A549 (cell line): Measurements from ENCODE around the gene ARRDC3. TPM values are rescaled to one million over a fixed set of nuclear protein-coding genes. Genes with fewer than 3 reads are reported as not detected.

Experiments used
- ATAC-seq, 2 experiments: fragments of 200-7000 bp in 1 of 2; fragments of >200 bp in 1 of 2; cut with Nextera tagmentation in 1 of 2; cut with Tn5 transposase in 1 of 2; 3 replicates each; pipeline versions ENCODE4 v1.8.0 to v1.9.1; 2018 to 2020; ENCODE audit warnings: mild to moderate bottlenecking in 1 of 2, moderate library complexity in 1 of 2
- CTCF ChIA-PET: fragments of 300-600 bp; sonication (Branson Sonifier 250); formaldehyde crosslinking; extraction: SDS; loops from one replicate; lab custom pipeline; 2021; ENCODE audit warnings: antibody characterized with exemption, inconsistent platforms; lab: Yijun Ruan, JAX
- POLR2A ChIA-PET: fragments of 350-600 bp; formaldehyde crosslinking; extraction: SDS; loops from one replicate; lab custom pipeline; 2021; ENCODE audit warnings: antibody characterized with exemption, inconsistent platforms; lab: Yijun Ruan, JAX
- DNase-seq, 2 experiments: peaks; one replicate each; pipeline versions ENCODE4 v3.0.0 to v3.0.0-alpha.2; 2011 to 2016; ENCODE audit warnings: low read depth in 1 of 2, low spot score in 1 of 2
- FAIRE-seq: peaks from 2 replicates; lab custom pipeline; 2011; peaks lifted over from hg19 to GRCh38; lab: Jason Lieb, UNC
- H3K27ac ChIP-seq, 2 experiments: fragments of >200 bp; sonication (Bioruptor Twin); formaldehyde crosslinking; 3 replicates each; pipeline ENCODE4 v1.5.1; 2016 to 2017
- H3K4me1 ChIP-seq: fragments of >200 bp; sonication (Bioruptor Twin); formaldehyde crosslinking; 3 replicates; pipeline ENCODE4 v1.6.1; 2016
- H3K4me2 ChIP-seq: fragments of >200 bp; sonication (Bioruptor Twin); formaldehyde crosslinking; 3 replicates; pipeline ENCODE4 v1.6.1; 2016
- H3K4me3 ChIP-seq: fragments of >200 bp; sonication (Bioruptor Twin); formaldehyde crosslinking; 3 replicates; pipeline ENCODE4 v1.5.1; 2016
- H3K9me3 ChIP-seq: fragments of >200 bp; sonication (Bioruptor Twin); formaldehyde crosslinking; 3 replicates; pipeline ENCODE4 v1.6.1; 2016
- ATOH8 ChIP-seq: fragments of 250-450 bp; sonication (Bioruptor Pico); IDR thresholded peaks from 2 replicates; pipeline ENCODE4 v1.5.0; 2020; ENCODE audit warnings: low read depth, mild to moderate bottlenecking, moderate library complexity
- CBX8 ChIP-seq: fragments of 200-600 bp; sonication (generic); IDR thresholded peaks from 2 replicates; pipeline ENCODE4 v1.6.1; 2016
- CTCF ChIP-seq: fragments of >200 bp; sonication (Bioruptor Twin); formaldehyde crosslinking; IDR thresholded peaks from 3 replicates; pipeline ENCODE4 v1.5.1; 2016
- EHMT2 ChIP-seq: fragments of 200-600 bp; sonication (generic); IDR thresholded peaks from 2 replicates; pipeline ENCODE4 v1.6.1; 2016; ENCODE audit warnings: antibody characterized with exemption, low read depth, mild to moderate bottlenecking, moderate library complexity
- FOSB ChIP-seq: fragments of 250-450 bp; sonication (Bioruptor Pico); IDR thresholded peaks from 2 replicates; pipeline ENCODE4 v1.5.0; 2020; ENCODE audit warnings: mild to moderate bottlenecking, moderate library complexity
- FOXS1 ChIP-seq: fragments of 250-450 bp; sonication (Bioruptor Pico); IDR thresholded peaks from 2 replicates; pipeline ENCODE4 v1.5.0; 2020; ENCODE audit warnings: mild to moderate bottlenecking, moderate library complexity
- HEYL ChIP-seq: fragments of 250-450 bp; sonication (Bioruptor Pico); IDR thresholded peaks from 2 replicates; pipeline ENCODE4 v1.8.0; 2021; ENCODE audit warnings: mild to moderate bottlenecking, moderate library complexity
- HMGXB4 ChIP-seq: fragments of 250-450 bp; sonication (Bioruptor Pico); IDR thresholded peaks from 2 replicates; pipeline ENCODE4 v1.5.0; 2021; ENCODE audit warnings: mild to moderate bottlenecking, moderate library complexity, borderline replicate concordance
- MYC ChIP-seq: IDR thresholded peaks from 2 replicates; pipeline ENCODE4 v1.6.1; 2012; ENCODE audit warnings: mild to moderate bottlenecking, inconsistent platforms, low read length, improper control_type of control experiment, borderline replicate concordance
- NFE2L2 ChIP-seq: fragments of 150-350 bp; conservative IDR thresholded peaks from 2 replicates; pipeline ENCODE4 v1.6.1; 2014; ENCODE audit warnings: low read length
- NR3C1 ChIP-seq: fragments of >200 bp; sonication (Bioruptor Twin); formaldehyde crosslinking; IDR thresholded peaks from 3 replicates; pipeline ENCODE4 v1.6.1; 2017
- PHF8 ChIP-seq: fragments of 200-600 bp; sonication (generic); IDR thresholded peaks from 2 replicates; pipeline ENCODE4 v1.6.1; 2016; ENCODE audit warnings: low read depth, mild to moderate bottlenecking, antibody characterized with exemption, moderate library complexity, borderline replicate concordance
- RAD21 ChIP-seq, 2 experiments: fragments of >200 bp in 1 of 2; sonication (Bioruptor Twin) in 1 of 2; formaldehyde crosslinking in 1 of 2; IDR thresholded peaks in 1 of 2; conservative IDR thresholded peaks in 1 of 2; 2 replicates in 1 of 2; 3 replicates in 1 of 2; pipeline ENCODE4 v1.6.1; 2012 to 2018; ENCODE audit warnings: inconsistent platforms in 1 of 2
- RARB ChIP-seq: fragments of 250-450 bp; sonication (Bioruptor Pico); IDR thresholded peaks from 2 replicates; pipeline ENCODE4 v1.8.0; 2021; ENCODE audit warnings: mild to moderate bottlenecking, moderate library complexity
- RCOR1 ChIP-seq: fragments of 150-350 bp; IDR thresholded peaks from 2 replicates; pipeline ENCODE4 v1.6.1; 2014; ENCODE audit warnings: antibody characterized with exemption, low read length, low read depth
- RFX5 ChIP-seq: fragments of 450-650 bp; IDR thresholded peaks from 2 replicates; pipeline ENCODE4 v1.7.1; 2014; ENCODE audit warnings: antibody characterized with exemption, mild to moderate bottlenecking, moderate library complexity
- SMC3 ChIP-seq: fragments of >200 bp; sonication (Bioruptor Twin); formaldehyde crosslinking; IDR thresholded peaks from 3 replicates; pipeline ENCODE4 v1.6.1; 2018; ENCODE audit warnings: inconsistent platforms
- TP53 ChIP-seq: fragments of 250-450 bp; sonication (Bioruptor Pico); IDR thresholded peaks from 2 replicates; pipeline ENCODE4 v1.5.0; 2021; ENCODE audit warnings: mild to moderate bottlenecking, moderate library complexity
- ZC3H11A ChIP-seq: fragments of 450-650 bp; IDR thresholded peaks from 2 replicates; pipeline ENCODE4 v1.6.1; 2014; ENCODE audit warnings: antibody characterized with exemption, mild to moderate bottlenecking
- ZFP36 ChIP-seq: fragments of 450-650 bp; IDR thresholded peaks from 2 replicates; pipeline ENCODE4 v1.6.1; 2014; ENCODE audit warnings: borderline replicate concordance; ENCODE audit not compliant: partially characterized antibody
- ZNF302 ChIP-seq: fragments of 250-450 bp; sonication (Bioruptor Pico); IDR thresholded peaks from 2 replicates; pipeline ENCODE4 v1.9.0; 2021; ENCODE audit warnings: inconsistent platforms, mild to moderate bottlenecking, moderate library complexity
- ZSCAN20 ChIP-seq: fragments of 250-450 bp; sonication (Bioruptor Pico); IDR thresholded peaks from 2 replicates; pipeline ENCODE4 v1.8.0; 2022; ENCODE audit warnings: mild to moderate bottlenecking, moderate library complexity
- WGBS: methylation state at CpG from one replicate; pipeline ENCODE4 v1.1.6; 2017; ENCODE audit errors: missing lambda C conversion rate; 5-methylcytosine and 5-hydroxymethylcytosine counted together
- polyA plus RNA-seq, 4 experiments: library from polyadenylated mRNA; depleted of rRNA in 3 of 4; stranded (reverse); fragments of >200 nt; fragmentation: RNase III in 1 of 4; extraction: RNeasy Plus Mini Kit Qiagen cat#74134 plus additional on column Dnase treatment in 1 of 4; gene quantifications; 2 replicates in 3 of 4; 3 replicates in 1 of 4; pipeline ENCODE4 v1.2.3, GENCODE V29; 2011 to 2017
- TF ChIP-seq, protein P1 (sequence below): IDR thresholded peaks from 2 replicates; pipeline ENCODE4 v1.6.1; 2012; ENCODE audit warnings: low read depth, borderline replicate concordance
- TF ChIP-seq, protein P2 (sequence below): fragments of 150-350 bp; IDR thresholded peaks from 2 replicates; pipeline ENCODE4 v1.6.1; 2014; ENCODE audit warnings: low read depth, mild to moderate bottlenecking, low read length
- TF ChIP-seq, protein P3 (sequence below): IDR thresholded peaks from 2 replicates; pipeline ENCODE4 v1.6.1; 2012

Gene ARRDC3
- polyA plus RNA-seq, 2 of the 4 experiments (the other 2 are of a cell fraction) = 9.9 to 36.3 TPM

DNA sequence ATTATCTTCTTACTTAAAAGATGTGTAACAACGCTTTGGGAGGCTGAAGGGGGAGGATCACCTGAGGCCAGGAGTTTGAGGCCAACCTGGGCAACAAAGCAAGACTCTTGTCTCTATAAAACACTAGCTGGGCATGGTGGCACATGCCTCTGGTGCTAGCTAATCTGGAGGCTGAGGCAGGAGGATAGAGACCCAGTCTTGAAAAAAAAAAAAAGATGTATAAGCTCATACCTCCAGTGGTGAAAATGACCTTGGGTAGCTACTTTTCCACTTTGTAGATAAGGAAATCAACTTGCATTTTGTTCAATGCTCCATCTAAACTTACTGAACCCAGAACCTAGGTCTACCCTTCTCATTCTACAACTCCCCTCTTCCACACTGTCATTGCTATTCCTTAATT is 16.6 kb downstream of the ARRDC3 start:
- no peak overlapping the region for H3K4me3 ChIP-seq
- H3K9me3 ChIP-seq = no peaks in the 10 kb centered on the region
- H3K27ac ChIP-seq = no peak overlapping the region
- peak; percentile 50 to 66; a peak in 3 of 6 replicates for ATAC-seq
- WGBS = 92% methylated on average over 1 of the region's 1 CpG
- ChIA-PET POLR2A (interaction anchor here (0.7 to 1.5 kb wide), 5 partner anchors 12 to 502 kb away, joined by 3 to 6 read pairs (median 6); no protein-coding TSS in a partner anchor), CTCF (interaction anchor here (0.7 to 2.2 kb wide), 2 partner anchors 18 to 50 kb away, joined by 4 to 11 read pairs; partner anchors contain the start of gene ARRDC3)
- TF ChIP-seq RFX5 = no peak
- TF ChIP-seq RAD21 (conservative IDR thresholded peaks at IDR 0.05 in 1 of 2, IDR thresholded peaks at IDR 0.05 in 1 of 2) = no peak
- TF ChIP-seq, protein P1, sequence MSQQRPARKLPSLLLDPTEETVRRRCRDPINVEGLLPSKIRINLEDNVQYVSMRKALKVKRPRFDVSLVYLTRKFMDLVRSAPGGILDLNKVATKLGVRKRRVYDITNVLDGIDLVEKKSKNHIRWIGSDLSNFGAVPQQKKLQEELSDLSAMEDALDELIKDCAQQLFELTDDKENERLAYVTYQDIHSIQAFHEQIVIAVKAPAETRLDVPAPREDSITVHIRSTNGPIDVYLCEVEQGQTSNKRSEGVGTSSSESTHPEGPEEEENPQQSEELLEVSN = no peak
- no peak for TF ChIP-seq NR3C1
- no peak for TF ChIP-seq PHF8
- TF ChIP-seq TP53 (CRISPR knock-in tag) = no peak
- DNase-seq = no peak
- no peak overlapping the region for H3K4me2 ChIP-seq
- FAIRE-seq = no peak
- H3K4me1 ChIP-seq = peaks cover under 1% of the 10 kb centered on the region; the same call in 1 of the 3 replicates

- ChIA-PET POLR2A (no interaction called here), CTCF (interaction anchor here (0.6 to 2.2 kb wide), 2 partner anchors 19 to 503 kb away, joined by 3 to 11 read pairs; partner anchors contain the start of gene ARRDC3)
- no peak for DNase-seq
- WGBS = 95% methylated on average over 3 of the region's 3 CpGs
- no peaks in the 10 kb centered on the region for H3K4me1 ChIP-seq
- no peak for TF ChIP-seq HEYL
- no peak for TF ChIP-seq PHF8
- TF ChIP-seq, protein P2, sequence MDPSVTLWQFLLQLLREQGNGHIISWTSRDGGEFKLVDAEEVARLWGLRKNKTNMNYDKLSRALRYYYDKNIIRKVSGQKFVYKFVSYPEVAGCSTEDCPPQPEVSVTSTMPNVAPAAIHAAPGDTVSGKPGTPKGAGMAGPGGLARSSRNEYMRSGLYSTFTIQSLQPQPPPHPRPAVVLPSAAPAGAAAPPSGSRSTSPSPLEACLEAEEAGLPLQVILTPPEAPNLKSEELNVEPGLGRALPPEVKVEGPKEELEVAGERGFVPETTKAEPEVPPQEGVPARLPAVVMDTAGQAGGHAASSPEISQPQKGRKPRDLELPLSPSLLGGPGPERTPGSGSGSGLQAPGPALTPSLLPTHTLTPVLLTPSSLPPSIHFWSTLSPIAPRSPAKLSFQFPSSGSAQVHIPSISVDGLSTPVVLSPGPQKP = no peak
- TF ChIP-seq ATOH8 (CRISPR knock-in tag) = no peak
- no peak for TF ChIP-seq MYC
- TF ChIP-seq EHMT2 = no peak
- no peak for TF ChIP-seq FOSB (CRISPR knock-in tag)
- no peak for TF ChIP-seq ZNF302 (CRISPR knock-in tag)
- no peak for TF ChIP-seq CTCF
- TF ChIP-seq TP53 (CRISPR knock-in tag) = no peak
- H3K4me3 ChIP-seq = no peak overlapping the region
- H3K4me2 ChIP-seq = no peak overlapping the region
- no peak overlapping the region for H3K27ac ChIP-seq
- H3K9me3 ChIP-seq = no peaks in the 10 kb centered on the region
- no peak for FAIRE-seq
- ATAC-seq = peak in 1 of 2 experiments; percentile 47; a peak in 3 of 6 replicates
These were observed 17.6 kb downstream of the ARRDC3 start for GRCh38 chr5:91365498-91365897.

DNA sequence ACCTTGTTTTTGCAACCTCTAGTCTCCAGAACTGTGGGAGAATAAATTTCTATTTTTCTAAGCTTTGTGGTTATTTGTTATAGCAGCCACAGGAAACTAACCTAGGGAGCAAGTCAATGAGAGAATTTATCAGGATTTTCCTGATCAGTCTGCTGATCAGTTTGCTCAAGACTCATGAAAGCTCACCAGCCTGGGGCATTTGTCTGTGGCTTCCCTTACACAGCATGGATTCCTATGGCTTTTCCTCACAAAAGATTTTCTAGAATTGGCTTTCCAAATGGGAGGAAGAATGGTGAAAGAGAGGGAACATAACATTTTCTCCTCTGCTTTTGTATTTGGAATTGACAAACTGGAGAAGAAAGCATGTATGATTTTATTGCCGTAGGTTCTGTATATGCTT is 20.2 kb downstream of the ARRDC3 start:
- peaks cover 1% of the 10 kb centered on the region; the same call in 2 of the 3 replicates for H3K4me1 ChIP-seq
- no peak; a peak in 1 of 6 replicates for ATAC-seq
- no peak for FAIRE-seq
- no peak for TF ChIP-seq RARB (CRISPR knock-in tag)
- TF ChIP-seq HMGXB4 (CRISPR knock-in tag) = no peak
- TF ChIP-seq NFE2L2 = no peak
- TF ChIP-seq, protein P3, sequence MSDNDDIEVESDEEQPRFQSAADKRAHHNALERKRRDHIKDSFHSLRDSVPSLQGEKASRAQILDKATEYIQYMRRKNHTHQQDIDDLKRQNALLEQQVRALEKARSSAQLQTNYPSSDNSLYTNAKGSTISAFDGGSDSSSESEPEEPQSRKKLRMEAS = no peak
- TF ChIP-seq, protein P2 = no peak
- no peak for TF ChIP-seq ZFP36
- no peak for TF ChIP-seq FOXS1 (CRISPR knock-in tag)
- TF ChIP-seq TP53 (CRISPR knock-in tag) = no peak
- no peak for TF ChIP-seq SMC3
- no peak for TF ChIP-seq ZSCAN20 (CRISPR knock-in tag)
- TF ChIP-seq ZC3H11A = no peak
- TF ChIP-seq CBX8 = no peak
- no peak for TF ChIP-seq RCOR1

More for the DNA sequence above, 20.2 kb downstream of the ARRDC3 start:
- Histone ChIP-seq H3K9me3 (no peaks in the 10 kb centered on the region), H3K27ac (no peak overlapping the region), H3K4me2 (no peak overlapping the region), H3K4me3 (no peak overlapping the region)
- no peak for DNase-seq
- 94% methylated on average over 1 of the region's 1 CpG for WGBS
- ChIA-PET POLR2A (no interaction called here), CTCF (interaction anchor here (0.6 to 1.9 kb wide), 4 partner anchors 8 to 569 kb away, joined by 3 to 7 read pairs (median 4); no protein-coding TSS in a partner anchor)
